IMR-90 (cell line): ENCODE data around the gene C19orf47. TPM values are rescaled to one million over a fixed set of nuclear protein-coding genes. Genes with fewer than 3 reads are reported as not detected.

ENCODE experiments used
- ATAC-seq: fragments of 200-7000 bp; cut with Tn5 transposase; 2 replicates; pipeline ENCODE4 v1.9.1; 2020; ENCODE audit warnings: low read depth, mild to moderate bottlenecking, moderate library complexity
- BruUV-seq: library from RNA; stranded (reverse); fragments of 400-500 nt; replicated peaks from 2 replicates; lab custom pipeline; 2021; lab: Mats Ljungman, UMichigan
- CTCF ChIA-PET: fragments of 300-600 bp; formaldehyde crosslinking; extraction: SDS; loops from one replicate; lab custom pipeline; 2021; ENCODE audit warnings: antibody characterized with exemption; lab: Yijun Ruan, JAX
- POLR2A ChIA-PET: fragments of 300-600 bp; sonication (Branson Sonifier 250); formaldehyde crosslinking; loops from one replicate; lab custom pipeline; 2022; ENCODE audit warnings: antibody characterized with exemption; ENCODE audit not compliant: unreplicated experiment; lab: Charles Lee
- DNase-seq: peaks from one replicate; pipeline ENCODE4 v3.0.0; 2013
- H2AFZ ChIP-seq: replicated peaks from 2 replicates; pipeline ENCODE3; 2013; ENCODE audit warnings: low read length, mild to moderate bottlenecking; ENCODE audit not compliant: poor library complexity
- H2AK5ac ChIP-seq: 2 replicates; pipeline ENCODE4 v1.6.1; 2013; ENCODE audit warnings: low read depth, low read length, inconsistent platforms
- H2AK9ac ChIP-seq: replicated peaks from 2 replicates; pipeline ENCODE3; 2013; ENCODE audit warnings: mild to moderate bottlenecking, low read depth, low read length, moderate library complexity; ENCODE audit not compliant: poor library complexity
- H2BK120ac ChIP-seq: 2 replicates; pipeline ENCODE4 v1.6.1; 2013; ENCODE audit warnings: low read depth, low read length, inconsistent platforms
- H2BK15ac ChIP-seq: 3 replicates; pipeline ENCODE4 v1.6.1; 2013; ENCODE audit warnings: low read depth, low read length, inconsistent platforms
- H2BK20ac ChIP-seq: 2 replicates; pipeline ENCODE4 v1.6.1; 2013; ENCODE audit warnings: low read depth, mild to moderate bottlenecking, inconsistent platforms, low read length, moderate library complexity
- H2BK5ac ChIP-seq: 2 replicates; pipeline ENCODE4 v1.6.1; 2013; ENCODE audit warnings: mild to moderate bottlenecking, low read depth, low read length, inconsistent platforms; ENCODE audit not compliant: poor library complexity, severe bottlenecking
- H3K14ac ChIP-seq: replicated peaks from 2 replicates; pipeline ENCODE4 v1.6.1; 2013; ENCODE audit warnings: low read depth, low read length, inconsistent platforms
- H3K18ac ChIP-seq: 2 replicates; pipeline ENCODE4 v1.6.1; 2013; ENCODE audit warnings: low read depth, low read length, control low read depth
- H3K23ac ChIP-seq: 2 replicates; pipeline ENCODE4 v1.6.1; 2013; ENCODE audit warnings: low read depth, low read length, inconsistent platforms
- H3K27ac ChIP-seq: 2 replicates; pipeline ENCODE4 v1.5.1; 2013; ENCODE audit warnings: mild to moderate bottlenecking, control low read depth, low read length; ENCODE audit not compliant: insufficient read depth
- H3K27me3 ChIP-seq: 2 replicates; pipeline ENCODE4 v1.6.1; 2013; ENCODE audit warnings: low read length; ENCODE audit not compliant: control insufficient read depth, insufficient read depth
- H3K36me3 ChIP-seq: 2 replicates; pipeline ENCODE4 v1.6.1; 2013; ENCODE audit warnings: low read length, mixed read lengths; ENCODE audit not compliant: control insufficient read depth, insufficient read depth
- H3K4ac ChIP-seq: 2 replicates; pipeline ENCODE4 v1.6.1; 2013; ENCODE audit warnings: low read depth, low read length, inconsistent platforms
- H3K4me1 ChIP-seq: 2 replicates; pipeline ENCODE4 v1.6.1; 2013; ENCODE audit warnings: low read length, mixed read lengths; ENCODE audit not compliant: control insufficient read depth, insufficient read depth
- H3K4me2 ChIP-seq: 2 replicates; pipeline ENCODE4 v1.6.1; 2013; ENCODE audit warnings: low read depth, mild to moderate bottlenecking, control low read depth, low read length, moderate library complexity
- H3K4me3 ChIP-seq: 2 replicates; pipeline ENCODE4 v1.5.1; 2013; ENCODE audit warnings: low read depth, mild to moderate bottlenecking, control low read depth, low read length, moderate library complexity; ENCODE audit not compliant: insufficient read depth
- H3K56ac ChIP-seq: 2 replicates; pipeline ENCODE4 v1.6.1; 2013; ENCODE audit warnings: low read length, inconsistent platforms; ENCODE audit not compliant: insufficient read depth; ENCODE audit errors: extremely low read depth
- H3K79me1 ChIP-seq, 2 experiments: 2 replicates each; pipeline ENCODE4 v1.6.1; 2013; ENCODE audit warnings: low read length in 2 of 2, inconsistent platforms in 1 of 2, low read depth in 1 of 2
- H3K9ac ChIP-seq: 2 replicates; pipeline ENCODE4 v1.6.1; 2013; ENCODE audit warnings: low read depth, low read length, control low read depth
- H3K9me1 ChIP-seq: 2 replicates; pipeline ENCODE4 v1.6.1; 2013; ENCODE audit warnings: low read length, inconsistent platforms; ENCODE audit not compliant: insufficient read depth
- H3K9me3 ChIP-seq: 2 replicates; pipeline ENCODE4 v1.6.1; 2013; ENCODE audit warnings: low read length; ENCODE audit not compliant: control insufficient read depth, insufficient read depth
- H4K20me1 ChIP-seq: 2 replicates; pipeline ENCODE4 v1.6.1; 2013; ENCODE audit warnings: low read length, inconsistent platforms; ENCODE audit not compliant: insufficient read depth
- H4K5ac ChIP-seq: 2 replicates; pipeline ENCODE4 v1.6.1; 2013; ENCODE audit warnings: mild to moderate bottlenecking, low read depth, low read length, control low read depth
- H4K8ac ChIP-seq, 2 experiments: 2 replicates each; pipeline ENCODE4 v1.6.1; 2013; ENCODE audit warnings: low read depth in 2 of 2, low read length in 2 of 2, control low read depth in 1 of 2, inconsistent platforms in 1 of 2
- H4K91ac ChIP-seq: 2 replicates; pipeline ENCODE4 v1.6.1; 2013; ENCODE audit warnings: low read depth, low read length, inconsistent platforms; ENCODE audit not compliant: insufficient read depth
- FOS ChIP-seq: fragments of 150-350 bp; IDR thresholded peaks from 2 replicates; pipeline ENCODE4 v1.6.1; 2016; ENCODE audit warnings: low read depth, low read length
- MAFK ChIP-seq: IDR thresholded peaks from 2 replicates; pipeline ENCODE4 v1.6.1; 2012; ENCODE audit warnings: low read depth, low read length, improper control_type of control experiment
- WGBS, 2 experiments: methylation state at CpG; one replicate each; pipeline versions ENCODE4 v1.1.5 to v1.1.7; 2013; ENCODE audit warnings: missing lambda C conversion rate in 2 of 2; ENCODE audit not compliant: insufficient read length in 1 of 2; ENCODE audit errors: extremely low coverage in 2 of 2; 5-methylcytosine and 5-hydroxymethylcytosine counted together
- dilution Hi-C: fragments of 300-500 bp; cut with HindIII; formaldehyde crosslinking; loops from one replicate; pipeline ENCODE4 v1.14.3; 2018; ENCODE audit warnings: low sequenced_read_pairs; ENCODE audit not compliant: unreplicated experiment
- in situ Hi-C: fragments of 300-500 bp; cut with MboI; formaldehyde crosslinking; loops from 3 replicates; pipeline ENCODE4 v1.14.3; 2019; ENCODE audit warnings: low sequenced_read_pairs, inconsistent platforms, mixed read lengths
- intact Hi-C: fragments of 100-400 bp; cut with micrococcal nuclease; formaldehyde crosslinking; loops from 2 replicates; pipeline ENCODE4 v1.10.0; 2022
- polyA plus RNA-seq, 3 experiments: library from polyadenylated mRNA; depleted of rRNA; stranded (reverse); fragments of >200 nt; gene quantifications; 2 replicates each; pipeline ENCODE4 v1.2.3, GENCODE V29; 2012; ENCODE audit warnings: low replicate concordance in 1 of 3
- total RNA-seq: library from RNA; depleted of rRNA; stranded (reverse); fragments of >200 nt; gene quantifications from 2 replicates; pipeline ENCODE4 v1.2.3, GENCODE V29; 2012

The C19orf47 gene
- total and polyA plus RNA-seq, 2 of the 4 experiments (the other 2 are of a cell fraction): 3.6 to 16.3 TPM

DNA sequence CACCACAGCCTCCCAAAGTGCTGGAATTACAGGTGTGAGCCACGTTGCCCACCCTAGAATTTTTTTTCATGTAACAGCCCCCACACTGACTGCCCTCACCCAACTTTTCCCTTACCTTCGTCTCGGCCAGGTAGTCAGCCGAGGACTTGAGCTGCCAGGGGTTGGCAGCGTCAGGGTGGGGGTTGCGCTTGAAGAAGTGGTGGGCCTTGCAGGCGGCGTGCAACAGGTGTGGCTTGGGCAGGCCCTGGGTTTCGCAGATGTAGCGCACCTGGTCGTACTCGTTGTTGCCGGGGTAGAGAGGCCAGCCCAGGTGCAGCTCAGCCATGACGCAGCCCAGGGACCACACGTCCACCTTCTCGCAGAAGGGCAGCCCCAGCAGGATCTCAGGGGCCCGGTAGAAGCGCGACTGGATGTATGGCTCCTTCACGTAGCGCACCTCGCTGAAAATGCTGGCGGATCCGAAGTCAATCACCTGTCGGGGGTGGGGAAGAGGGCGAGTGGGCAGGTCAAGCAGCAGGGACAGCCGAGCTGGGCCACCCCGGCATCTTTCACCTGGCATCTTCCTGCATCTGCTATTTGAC, 35.6 kb upstream of the C19orf47 start:
- no peak overlapping the region for H2BK5ac ChIP-seq
- BruUV-seq: no TSS peak
- no peaks in the 10 kb centered on the region for H3K9me1 ChIP-seq
- no peak overlapping the region for H3K4ac ChIP-seq
- no peak overlapping the region for H2BK15ac ChIP-seq
- no peak overlapping the region for H3K18ac ChIP-seq
- H2BK120ac ChIP-seq: no peak overlapping the region
- WGBS, 2 experiments: 78% methylated on average over 21 of the region's 28 CpGs; no CpG with 5 or more reads in 1 of the 2 experiments
- no peaks in the 10 kb centered on the region for H3K4me1 ChIP-seq
- no peak overlapping the region for H3K23ac ChIP-seq
- H3K4me3 ChIP-seq: no peak overlapping the region
- no peak overlapping the region for H4K5ac ChIP-seq
- H3K9me3 ChIP-seq: no peaks in the 10 kb centered on the region
- no peak overlapping the region for H3K4me2 ChIP-seq
- H3K14ac ChIP-seq: no peak overlapping the region
- ChIA-PET POLR2A (no interaction called here), CTCF (no interaction called here)
- H2AFZ ChIP-seq: no peak overlapping the region
- H4K20me1 ChIP-seq: no peaks in the 10 kb centered on the region
- no peak overlapping the region for H4K8ac ChIP-seq
- intact Hi-C loops (no loop called here), in situ Hi-C loops (no loop called here), dilution Hi-C loops (no loop called here)
- no peaks in the 10 kb centered on the region for H3K79me1 ChIP-seq
- no peaks in the 10 kb centered on the region; the same call in 1 of the 2 replicates for H3K27me3 ChIP-seq
- TF ChIP-seq MAFK (no peak), FOS (no peak)
- DNase-seq: no peak
- no peak overlapping the region for H2AK5ac ChIP-seq
- H2BK20ac ChIP-seq: no peak overlapping the region
- H4K91ac ChIP-seq: no peak overlapping the region
- H3K36me3 ChIP-seq: peaks cover 15% of the 10 kb centered on the region
- no peak overlapping the region for H3K27ac ChIP-seq
- no peak for ATAC-seq
- no peak overlapping the region for H3K9ac ChIP-seq
- H2AK9ac ChIP-seq: no peak overlapping the region
- no peak overlapping the region for H3K56ac ChIP-seq
